H1 (cell line): ENCODE data around the gene OR2T27. TPM values are rescaled to one million over a fixed set of nuclear protein-coding genes. Genes with fewer than 3 reads are reported as not detected.

Experiments
- BRCA1 ChIP-seq: IDR thresholded peaks from 2 replicates; pipeline ENCODE4 v1.6.1; 2012; ENCODE audit warnings: low read depth, low read length, improper control_type of control experiment
- CHD7 ChIP-seq: fragments of 300-600 bp; sonication (generic); IDR thresholded peaks from 2 replicates; pipeline ENCODE4 v1.7.1; 2012; ENCODE audit warnings: low read length, moderate library complexity, mild to moderate bottlenecking, inconsistent platforms; ENCODE audit not compliant: insufficient replicate concordance
- CTBP2 ChIP-seq: IDR thresholded peaks from 2 replicates; pipeline ENCODE4 v1.7.0; 2011; ENCODE audit warnings: borderline replicate concordance, mild to moderate bottlenecking, moderate library complexity, mixed read lengths, low read length; ENCODE audit not compliant: insufficient read depth, insufficient read length
- GABPA ChIP-seq: IDR thresholded peaks from 2 replicates; pipeline ENCODE4 v1.6.1; 2011; ENCODE audit warnings: mild to moderate bottlenecking, low read length, moderate library complexity, borderline replicate concordance; ENCODE audit not compliant: insufficient read depth
- KDM4A ChIP-seq: IDR thresholded peaks from one replicate; pipeline ENCODE4 v1.7.1; 2012; ENCODE audit warnings: low read depth, mild to moderate bottlenecking, moderate library complexity, low read length, inconsistent platforms; ENCODE audit not compliant: severe bottlenecking
- MAFK ChIP-seq: IDR thresholded peaks from 2 replicates; pipeline ENCODE4 v1.6.1; 2012; ENCODE audit warnings: low read depth, mild to moderate bottlenecking, improper control_type of control experiment, low read length
- NANOG ChIP-seq: IDR thresholded peaks from 2 replicates; pipeline ENCODE4 v1.6.1; 2011; ENCODE audit warnings: low read length, low read depth, mild to moderate bottlenecking, inconsistent platforms; ENCODE audit not compliant: insufficient read depth, poor library complexity, severe bottlenecking
- POLR2A ChIP-seq, 2 experiments: IDR thresholded peaks; 1 replicate in 1 of 2; 2 replicates in 1 of 2; pipeline ENCODE4 v1.6.1; 2011; ENCODE audit warnings: low read depth in 2 of 2, low read length in 2 of 2, mild to moderate bottlenecking in 2 of 2; ENCODE audit errors: control extremely low read depth in 1 of 2
- RBBP5 ChIP-seq: IDR thresholded peaks from 2 replicates; pipeline ENCODE4 v1.7.1; 2012; ENCODE audit warnings: low read depth, mild to moderate bottlenecking, inconsistent platforms, low read length, moderate library complexity, borderline replicate concordance
- SRF ChIP-seq: IDR thresholded peaks from 2 replicates; pipeline ENCODE4 v1.6.1; 2011; ENCODE audit warnings: mild to moderate bottlenecking, low read depth, low read length, moderate library complexity
- YY1 ChIP-seq: IDR thresholded peaks from 2 replicates; pipeline ENCODE4 v1.6.1; 2011; ENCODE audit warnings: low read depth, mild to moderate bottlenecking, low read length
- polyA plus RNA-seq, 7 experiments: library from polyadenylated mRNA; depleted of rRNA in 3 of 7; stranded (reverse) in 5 of 7; unstranded in 2 of 7; fragments of >200 nt in 5 of 7; fragments of 200-250 nt in 2 of 7; gene quantifications; 1 replicate in 5 of 7; 2 replicates in 1 of 7; 4 replicates in 1 of 7; pipeline versions ENCODE4 v1.2.1 to v1.2.3, GENCODE V29; 2011 to 2013; ENCODE audit warnings: missing spikeins in 2 of 7, mixed read lengths in 2 of 7
- total RNA-seq: library from RNA; stranded (reverse); fragmentation: NEBNext Ultra II Directional; extraction: Animal tissue kit (Norgen Biotek cat#: 25700); gene quantifications from 2 replicates; pipeline ENCODE4 v1.2.1, GENCODE V29; 2021

Gene OR2T27
- total and polyA plus RNA-seq, 2 of the 8 experiments (the other 6 are each of a cell fraction or from before 2014, with no cell fraction given) = not detected

- TF ChIP-seq CHD7 (no peak), RBBP5 (no peak), CTBP2 (no peak), GABPA (no peak), NANOG (no peak), KDM4A (no peak), YY1 (no peak), POLR2A (IDR thresholded peaks at IDR 0.05; ENCODE audit: control extremely low read depth in 1 of 2, low read depth in 2 of 2, low read length in 2 of 2) (no peak), MAFK (no peak), BRCA1 (no peak), SRF (no peak)
Observed at GRCh38 chr1:248625166-248625565, 30.2 kb downstream of the OR2T27 start (continued).
